WI38 (cell line): ENCODE data around the gene KLF6.

Experiments
- H3K4me3 ChIP-seq: 2 replicates; pipeline ENCODE4 v1.5.1; 2011; ENCODE audit warnings: low read depth, mild to moderate bottlenecking, control low read depth, low read length
- CTCF ChIP-seq: IDR thresholded peaks from 2 replicates; pipeline ENCODE4 v1.5.1; 2012; ENCODE audit warnings: low read depth, mild to moderate bottlenecking, control low read depth, low read length

KLF6 gene

GRCh38 chr10:3822541-3823330, 37.7 kb upstream of the KLF6 start:
- no peak overlapping the region for H3K4me3 ChIP-seq
- no peak for TF ChIP-seq CTCF

GRCh38 chr10:3820255-3820654, 35.2 kb upstream of the KLF6 start:
- H3K4me3 ChIP-seq: no peak overlapping the region
- no peak for TF ChIP-seq CTCF

GRCh38 chr10:3816995-3817394, 32.0 kb upstream of the KLF6 start:
- H3K4me3 ChIP-seq: no peak overlapping the region
- no peak for TF ChIP-seq CTCF

GRCh38 chr10:3814838-3815220, 29.8 kb upstream of the KLF6 start:
- no peak overlapping the region for H3K4me3 ChIP-seq
- no peak for TF ChIP-seq CTCF

GRCh38 chr10:3813986-3814837, 29.2 kb upstream of the KLF6 start:
- no peak for TF ChIP-seq CTCF
- no peak overlapping the region for H3K4me3 ChIP-seq

GRCh38 chr10:3813267-3813666, 28.3 kb upstream of the KLF6 start:
- no peak for TF ChIP-seq CTCF
- H3K4me3 ChIP-seq: no peak overlapping the region

GRCh38 chr10:3812141-3812540, 27.1 kb upstream of the KLF6 start:
- no peak for TF ChIP-seq CTCF
- H3K4me3 ChIP-seq: no peak overlapping the region
